GM12878 (cell line): ENCODE measurements around the gene NMB. TPM values are rescaled to one million over a fixed set of nuclear protein-coding genes. Genes with fewer than 3 reads are reported as not detected.
"Not testable (repeated sequence)": the region's sequence is repeated elsewhere in the genome, so short reads cannot be mapped to it uniquely, and the experiment has no call there.

Experiments
- ATAC-seq: fragments of 200-7000 bp; cut with Tn5 transposase; 3 replicates; pipeline ENCODE4 v1.9.1; 2020; ENCODE audit warnings: mild to moderate bottlenecking, moderate library complexity
- BruUV-seq: library from RNA; stranded (reverse); fragments of 400-500 nt; replicated peaks from 2 replicates; lab custom pipeline; 2021; lab: Mats Ljungman, UMichigan
- CTCF ChIA-PET: fragments of 300-600 bp; sonication (Branson Sonifier 250); formaldehyde crosslinking; extraction: SDS; loops from one replicate; lab custom pipeline; 2021; ENCODE audit warnings: inconsistent platforms; lab: Yijun Ruan, JAX
- POLR2A ChIA-PET: fragments of 350-600 bp; formaldehyde crosslinking; extraction: SDS; loops from one replicate; lab custom pipeline; 2021; ENCODE audit warnings: inconsistent platforms; lab: Charles Lee
- RAD21 ChIA-PET: fragments of 300-600 bp; sonication (Branson Sonifier 250); formaldehyde crosslinking; loops from one replicate; lab custom pipeline; 2023; ENCODE audit warnings: antibody characterized with exemption; ENCODE audit not compliant: unreplicated experiment; lab: Charles Lee
- SMC1A ChIA-PET: fragments of 300-600 bp; sonication (Branson Sonifier 250); formaldehyde crosslinking; loops from one replicate; lab custom pipeline; 2023; ENCODE audit not compliant: unreplicated experiment, uncharacterized antibody; lab: Charles Lee
- DNase-seq: peaks from one replicate; pipeline ENCODE4 v3.0.0-alpha.2; 2011; ENCODE audit warnings: low read depth, low spot score
- FAIRE-seq: peaks from 3 replicates; lab custom pipeline; 2011; peaks lifted over from hg19 to GRCh38; lab: Jason Lieb, UNC
- H2AFZ ChIP-seq: 2 replicates; pipeline ENCODE4 v1.6.0; 2011; ENCODE audit warnings: low read depth, low read length, control low read depth; ENCODE audit not compliant: control insufficient read depth
- H3K27ac ChIP-seq: 2 replicates; pipeline ENCODE4 v1.5.1; 2011; ENCODE audit warnings: control low read depth; ENCODE audit not compliant: control insufficient read depth, insufficient read depth
- H3K27me3 ChIP-seq, 2 experiments: replicated peaks in 1 of 2; 2 replicates each; pipeline versions ENCODE4 v1.6.0 to v1.6.1; 2011; ENCODE audit warnings: low read length in 1 of 2; ENCODE audit not compliant: control insufficient read depth in 2 of 2, insufficient read depth in 2 of 2
- H3K36me3 ChIP-seq, 2 experiments: 2 replicates each; pipeline ENCODE4 v1.5.1; 2011; ENCODE audit warnings: low read length in 1 of 2; ENCODE audit not compliant: control insufficient read depth in 2 of 2, insufficient read depth in 2 of 2
- H3K4me1 ChIP-seq: 2 replicates; pipeline ENCODE4 v1.6.1; 2011; ENCODE audit warnings: mild to moderate bottlenecking, low read length, moderate library complexity, mixed read lengths; ENCODE audit not compliant: control insufficient read depth, insufficient read depth
- H3K4me2 ChIP-seq: 2 replicates; pipeline ENCODE4 v1.6.0; 2011; ENCODE audit warnings: control low read depth; ENCODE audit not compliant: control insufficient read depth, insufficient read depth
- H3K4me3 ChIP-seq: fragments of 200-600 bp; sonication (generic); 2 replicates; pipeline ENCODE4 v1.5.1; 2016
- H3K79me2 ChIP-seq: 2 replicates; pipeline ENCODE4 v1.6.0; 2011; ENCODE audit warnings: low read length; ENCODE audit not compliant: control insufficient read depth, insufficient read depth
- H3K9ac ChIP-seq: 2 replicates; pipeline ENCODE4 v1.8.0; 2011; ENCODE audit warnings: low read length, control low read depth, mixed read lengths; ENCODE audit not compliant: control insufficient read depth, insufficient read depth
- H3K9me3 ChIP-seq: replicated peaks from 3 replicates; pipeline ENCODE4 v1.5.1; 2011; ENCODE audit warnings: mild to moderate bottlenecking, low read length; ENCODE audit not compliant: control insufficient read depth, insufficient read depth
- H4K20me1 ChIP-seq: 2 replicates; pipeline ENCODE4 v1.6.0; 2011; ENCODE audit not compliant: control insufficient read depth, insufficient read depth
- HCFC1 ChIP-seq: fragments of 150-350 bp; IDR thresholded peaks from 2 replicates; pipeline ENCODE4 v1.6.1; 2014; ENCODE audit warnings: low read length
- JUND ChIP-seq: IDR thresholded peaks from 2 replicates; pipeline ENCODE4 v1.6.1; 2012; ENCODE audit warnings: low read depth, mild to moderate bottlenecking, low read length, improper control_type of control experiment, moderate library complexity
- PML ChIP-seq: IDR thresholded peaks from 2 replicates; pipeline ENCODE4 v1.6.1; 2012; ENCODE audit warnings: low read length, inconsistent platforms
- POLR2AphosphoS2 ChIP-seq: IDR thresholded peaks from 2 replicates; pipeline ENCODE4 v1.6.1; 2011; ENCODE audit warnings: low read depth, mild to moderate bottlenecking, low read length, improper control_type of control experiment, moderate library complexity
- RAD21 ChIP-seq: IDR thresholded peaks from 2 replicates; pipeline ENCODE4 v1.6.1; 2011; ENCODE audit warnings: mild to moderate bottlenecking, low read depth, low read length, moderate library complexity; ENCODE audit not compliant: insufficient read depth
- RFX5 ChIP-seq: IDR thresholded peaks from 2 replicates; pipeline ENCODE4 v1.6.1; 2011; ENCODE audit warnings: low read depth, low read length, improper control_type of control experiment
- SMC3 ChIP-seq: IDR thresholded peaks from 2 replicates; pipeline ENCODE4 v1.6.1; 2011; ENCODE audit warnings: low read length, improper control_type of control experiment, borderline replicate concordance
- SREBF2 ChIP-seq: IDR thresholded peaks from 2 replicates; pipeline ENCODE4 v1.6.1; 2012; ENCODE audit warnings: mild to moderate bottlenecking, low read length
- TBL1XR1 ChIP-seq: IDR thresholded peaks from 2 replicates; pipeline ENCODE4 v1.6.1; 2012; ENCODE audit warnings: low read depth, low read length, improper control_type of control experiment
- WGBS: methylation state at CpG from one replicate; pipeline ENCODE4 v1.1.6; 2016; ENCODE audit warnings: low lambda C conversion rate; ENCODE audit not compliant: insufficient replicate concordance, insufficient coverage; ENCODE audit errors: missing lambda C conversion rate; 5-methylcytosine and 5-hydroxymethylcytosine counted together
- in situ Hi-C: fragments of 300-500 bp; cut with MboI; formaldehyde crosslinking; loops from 9 replicates; pipeline ENCODE4 v1.14.3; 2018; ENCODE audit warnings: mixed read lengths
- intact Hi-C: fragments of 100-400 bp; cut with micrococcal nuclease; formaldehyde crosslinking; loops from one replicate; pipeline ENCODE4 v1.14.2; 2022; ENCODE audit not compliant: unreplicated experiment
- polyA plus RNA-seq, 11 experiments: library from polyadenylated mRNA; depleted of rRNA in 4 of 11; unstranded in 6 of 11; stranded (reverse) in 5 of 11; fragments of >200 nt; fragmentation: Nextera tagmentation in 4 of 11; fragmentation: Illumina TruSeq in 1 of 11; extraction: Ambion mirVana in 4 of 11; extraction: Trizol in 1 of 11; gene quantifications; 1 replicate in 1 of 11; 2 replicates in 10 of 11; pipeline versions ENCODE4 v1.2.1 to v1.2.3, GENCODE V29; 2011 to 2016; ENCODE audit warnings: inconsistent platforms in 2 of 11, missing spikeins in 2 of 11, low read depth in 1 of 11
- total RNA-seq, 4 experiments: library from RNA; depleted of rRNA in 3 of 4; stranded (reverse); fragments of >200 nt in 3 of 4; fragmentation: Illumina TruSeq in 1 of 4; extraction: Trizol in 1 of 4; gene quantifications; 2 replicates each; pipeline versions ENCODE4 v1.2.1 to v1.2.3, GENCODE V29; 2013 to 2021
- TF ChIP-seq, protein P1 (sequence below), 3 experiments: IDR thresholded peaks in 2 of 3; conservative IDR thresholded peaks in 1 of 3; 2 replicates each; pipeline ENCODE4 v1.5.1; 2011; ENCODE audit warnings: low read depth in 3 of 3, low read length in 3 of 3, mild to moderate bottlenecking in 3 of 3, control low read depth in 2 of 3, moderate library complexity in 2 of 3, inconsistent platforms in 1 of 3, mixed read lengths in 1 of 3; ENCODE audit not compliant: control insufficient read depth in 2 of 3, insufficient read depth in 1 of 3; ENCODE audit errors: extremely low read depth in 1 of 3
- TF ChIP-seq, protein P2 (sequence below): IDR thresholded peaks from 2 replicates; pipeline ENCODE4 v1.6.1; 2012; ENCODE audit warnings: low read depth, low read length, improper control_type of control experiment

Gene NMB
- total and polyA plus RNA-seq, 10 of the 15 experiments (the other 5 are each of a cell fraction or from before 2014, with no cell fraction given): 0.32 to 4.1 (median 1.6) TPM

GRCh38 chr15:84641871-84642270 lies 16.1 kb downstream of the NMB start:
- H3K9me3 ChIP-seq, H3K27me3 ChIP-seq, H3K4me1 ChIP-seq, H3K9ac ChIP-seq, POLR2A ChIA-PET, H4K20me1 ChIP-seq, ATAC-seq, H2AFZ ChIP-seq, H3K79me2 ChIP-seq, DNase-seq, intact Hi-C loops, FAIRE-seq, in situ Hi-C loops, H3K4me3 ChIP-seq, BruUV-seq, SMC1A ChIA-PET, H3K4me2 ChIP-seq, H3K27ac ChIP-seq: not testable (repeated sequence)
- WGBS: 98% methylated on average over 9 of the region's 9 CpGs
- ChIA-PET RAD21 (interaction anchor here (0.7 kb wide), 1 partner anchor 33 kb away, joined by 3 read pairs; no protein-coding TSS in a partner anchor), CTCF (interaction anchor here (0.6 to 1.8 kb wide), 4 partner anchors 12 to 1576 kb away, joined by 3 to 6 read pairs (median 4); partner anchors contain the start of gene WDR73)
- peaks cover 10 to 23% of the 10 kb centered on the region in 2 experiments; a peak in 3 of 4 replicates for H3K36me3 ChIP-seq

GRCh38 chr15:84638103-84638502 lies 19.9 kb downstream of the NMB start:
- no peak overlapping the region for H3K9ac ChIP-seq
- POLR2A ChIA-PET: interaction anchor here (0.7 kb wide), 1 partner anchor 528 kb away, joined by 3 read pairs; no protein-coding TSS in a partner anchor
- H3K36me3 ChIP-seq: peaks cover 2 to 7% of the 10 kb centered on the region in 2 experiments; a peak in 3 of 4 replicates
- no peaks in the 10 kb centered on the region for H3K9me3 ChIP-seq
- H3K4me2 ChIP-seq: no peak overlapping the region
- in situ Hi-C loops: no loop called here
- no peak for FAIRE-seq
- no peaks in the 10 kb centered on the region for H3K79me2 ChIP-seq
- no peak for DNase-seq
- no peaks in the 10 kb centered on the region for H4K20me1 ChIP-seq
- no peak overlapping the region for H2AFZ ChIP-seq
- H3K4me1 ChIP-seq: no peaks in the 10 kb centered on the region
- CTCF ChIA-PET: interaction anchor here (0.5 to 2.9 kb wide), 7 partner anchors 17 to 850 kb away, joined by 3 to 10 read pairs (median 3); partner anchors contain the start of gene ZSCAN2
- no peaks in the 10 kb centered on the region for H3K27me3 ChIP-seq
- H3K27ac ChIP-seq: no peak overlapping the region
- RAD21 ChIA-PET: interaction anchor here (1.0 to 1.3 kb wide), 3 partner anchors 16 to 240 kb away, joined by 3 to 4 read pairs (median 3); partner anchors contain the start of gene WDR73
- 75% methylated on average over 3 of the region's 3 CpGs for WGBS
- no peak for ATAC-seq
- BruUV-seq: no TSS peak
- intact Hi-C loops: no loop called here
- H3K4me3 ChIP-seq: no peak overlapping the region
- SMC1A ChIA-PET: interaction anchor here (0.6 to 2.2 kb wide), 3 partner anchors 15 to 53 kb away, joined by 4 to 8 read pairs (median 4); no protein-coding TSS in a partner anchor
- no peak for TF ChIP-seq JUND
- no peak for TF ChIP-seq HCFC1
- peak; percentile 48; the same call in 1 of the 2 replicates for TF ChIP-seq RAD21
- TF ChIP-seq PML: no peak
- TF ChIP-seq, protein P1, sequence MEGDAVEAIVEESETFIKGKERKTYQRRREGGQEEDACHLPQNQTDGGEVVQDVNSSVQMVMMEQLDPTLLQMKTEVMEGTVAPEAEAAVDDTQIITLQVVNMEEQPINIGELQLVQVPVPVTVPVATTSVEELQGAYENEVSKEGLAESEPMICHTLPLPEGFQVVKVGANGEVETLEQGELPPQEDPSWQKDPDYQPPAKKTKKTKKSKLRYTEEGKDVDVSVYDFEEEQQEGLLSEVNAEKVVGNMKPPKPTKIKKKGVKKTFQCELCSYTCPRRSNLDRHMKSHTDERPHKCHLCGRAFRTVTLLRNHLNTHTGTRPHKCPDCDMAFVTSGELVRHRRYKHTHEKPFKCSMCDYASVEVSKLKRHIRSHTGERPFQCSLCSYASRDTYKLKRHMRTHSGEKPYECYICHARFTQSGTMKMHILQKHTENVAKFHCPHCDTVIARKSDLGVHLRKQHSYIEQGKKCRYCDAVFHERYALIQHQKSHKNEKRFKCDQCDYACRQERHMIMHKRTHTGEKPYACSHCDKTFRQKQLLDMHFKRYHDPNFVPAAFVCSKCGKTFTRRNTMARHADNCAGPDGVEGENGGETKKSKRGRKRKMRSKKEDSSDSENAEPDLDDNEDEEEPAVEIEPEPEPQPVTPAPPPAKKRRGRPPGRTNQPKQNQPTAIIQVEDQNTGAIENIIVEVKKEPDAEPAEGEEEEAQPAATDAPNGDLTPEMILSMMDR (IDR thresholded peaks at IDR 0.05 in 2 of 3, conservative IDR thresholded peaks at IDR 0.05 in 1 of 3; ENCODE audit: control insufficient read depth in 2 of 3, extremely low read depth in 1 of 3, insufficient read depth in 1 of 3, low read depth in 3 of 3, low read length in 3 of 3): peak; percentile 16 to 48 (median 18); a peak in 4 of 6 replicates
- TF ChIP-seq POLR2AphosphoS2: no peak
- peak; percentile 48; the same call in 1 of the 2 replicates for TF ChIP-seq SMC3
- TF ChIP-seq TBL1XR1: no peak
- TF ChIP-seq SREBF2: no peak
- TF ChIP-seq, protein P2, sequence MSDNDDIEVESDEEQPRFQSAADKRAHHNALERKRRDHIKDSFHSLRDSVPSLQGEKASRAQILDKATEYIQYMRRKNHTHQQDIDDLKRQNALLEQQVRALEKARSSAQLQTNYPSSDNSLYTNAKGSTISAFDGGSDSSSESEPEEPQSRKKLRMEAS: no peak
- no peak for TF ChIP-seq RFX5
